Panc1 (cell line): Measurements from ENCODE around the gene PANK1.

Experiments
- POLR2AphosphoS5 ChIP-seq: IDR thresholded peaks from 2 replicates; pipeline ENCODE4 v1.6.1; 2012; ENCODE audit warnings: mild to moderate bottlenecking, low read depth, low read length, moderate library complexity
- TCF7L2 ChIP-seq: IDR thresholded peaks from 2 replicates; pipeline ENCODE4 v1.6.1; 2011; ENCODE audit warnings: mild to moderate bottlenecking, low read depth, low read length, inconsistent platforms
- TF ChIP-seq, protein P1 (sequence below): fragments of 450-650 bp; IDR thresholded peaks from 2 replicates; pipeline ENCODE4 v1.5.1; 2017; ENCODE audit warnings: mild to moderate bottlenecking
- TF ChIP-seq, protein P2 (sequence below), 2 experiments: IDR thresholded peaks; 2 replicates each; pipeline ENCODE4 v1.6.1; 2011 to 2012; ENCODE audit warnings: low read depth in 2 of 2, control low read depth in 1 of 2, low read length in 1 of 2, mild to moderate bottlenecking in 1 of 2, moderate library complexity in 1 of 2; ENCODE audit not compliant: insufficient read depth in 1 of 2

DNA sequence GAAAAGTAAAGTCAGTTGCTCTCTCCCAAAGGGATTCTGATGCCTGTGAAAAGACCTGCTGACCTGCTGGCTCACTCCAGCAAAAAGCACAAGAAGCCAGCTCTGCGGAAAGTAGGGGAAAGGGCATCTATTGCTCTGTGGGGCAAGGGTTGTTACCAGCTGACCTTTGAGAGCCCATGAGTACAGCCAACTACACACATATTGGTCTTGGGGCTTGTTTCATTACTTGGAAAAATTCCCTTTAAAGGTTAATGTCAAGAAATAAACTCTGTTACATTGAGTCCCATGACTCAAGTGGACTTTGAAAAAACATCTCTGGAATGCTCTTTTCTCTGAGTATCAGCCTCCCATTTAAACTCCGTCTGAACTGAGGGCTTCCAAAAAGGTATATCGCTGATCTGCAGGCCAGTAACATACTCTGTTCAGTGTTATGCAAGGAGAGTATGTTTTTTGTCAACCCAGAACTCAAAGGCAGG is 53.2 kb downstream of the PANK1 start:
- TF ChIP-seq, protein P1, sequence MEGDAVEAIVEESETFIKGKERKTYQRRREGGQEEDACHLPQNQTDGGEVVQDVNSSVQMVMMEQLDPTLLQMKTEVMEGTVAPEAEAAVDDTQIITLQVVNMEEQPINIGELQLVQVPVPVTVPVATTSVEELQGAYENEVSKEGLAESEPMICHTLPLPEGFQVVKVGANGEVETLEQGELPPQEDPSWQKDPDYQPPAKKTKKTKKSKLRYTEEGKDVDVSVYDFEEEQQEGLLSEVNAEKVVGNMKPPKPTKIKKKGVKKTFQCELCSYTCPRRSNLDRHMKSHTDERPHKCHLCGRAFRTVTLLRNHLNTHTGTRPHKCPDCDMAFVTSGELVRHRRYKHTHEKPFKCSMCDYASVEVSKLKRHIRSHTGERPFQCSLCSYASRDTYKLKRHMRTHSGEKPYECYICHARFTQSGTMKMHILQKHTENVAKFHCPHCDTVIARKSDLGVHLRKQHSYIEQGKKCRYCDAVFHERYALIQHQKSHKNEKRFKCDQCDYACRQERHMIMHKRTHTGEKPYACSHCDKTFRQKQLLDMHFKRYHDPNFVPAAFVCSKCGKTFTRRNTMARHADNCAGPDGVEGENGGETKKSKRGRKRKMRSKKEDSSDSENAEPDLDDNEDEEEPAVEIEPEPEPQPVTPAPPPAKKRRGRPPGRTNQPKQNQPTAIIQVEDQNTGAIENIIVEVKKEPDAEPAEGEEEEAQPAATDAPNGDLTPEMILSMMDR: no peak
- TF ChIP-seq POLR2AphosphoS5: no peak
- TF ChIP-seq, protein P2, sequence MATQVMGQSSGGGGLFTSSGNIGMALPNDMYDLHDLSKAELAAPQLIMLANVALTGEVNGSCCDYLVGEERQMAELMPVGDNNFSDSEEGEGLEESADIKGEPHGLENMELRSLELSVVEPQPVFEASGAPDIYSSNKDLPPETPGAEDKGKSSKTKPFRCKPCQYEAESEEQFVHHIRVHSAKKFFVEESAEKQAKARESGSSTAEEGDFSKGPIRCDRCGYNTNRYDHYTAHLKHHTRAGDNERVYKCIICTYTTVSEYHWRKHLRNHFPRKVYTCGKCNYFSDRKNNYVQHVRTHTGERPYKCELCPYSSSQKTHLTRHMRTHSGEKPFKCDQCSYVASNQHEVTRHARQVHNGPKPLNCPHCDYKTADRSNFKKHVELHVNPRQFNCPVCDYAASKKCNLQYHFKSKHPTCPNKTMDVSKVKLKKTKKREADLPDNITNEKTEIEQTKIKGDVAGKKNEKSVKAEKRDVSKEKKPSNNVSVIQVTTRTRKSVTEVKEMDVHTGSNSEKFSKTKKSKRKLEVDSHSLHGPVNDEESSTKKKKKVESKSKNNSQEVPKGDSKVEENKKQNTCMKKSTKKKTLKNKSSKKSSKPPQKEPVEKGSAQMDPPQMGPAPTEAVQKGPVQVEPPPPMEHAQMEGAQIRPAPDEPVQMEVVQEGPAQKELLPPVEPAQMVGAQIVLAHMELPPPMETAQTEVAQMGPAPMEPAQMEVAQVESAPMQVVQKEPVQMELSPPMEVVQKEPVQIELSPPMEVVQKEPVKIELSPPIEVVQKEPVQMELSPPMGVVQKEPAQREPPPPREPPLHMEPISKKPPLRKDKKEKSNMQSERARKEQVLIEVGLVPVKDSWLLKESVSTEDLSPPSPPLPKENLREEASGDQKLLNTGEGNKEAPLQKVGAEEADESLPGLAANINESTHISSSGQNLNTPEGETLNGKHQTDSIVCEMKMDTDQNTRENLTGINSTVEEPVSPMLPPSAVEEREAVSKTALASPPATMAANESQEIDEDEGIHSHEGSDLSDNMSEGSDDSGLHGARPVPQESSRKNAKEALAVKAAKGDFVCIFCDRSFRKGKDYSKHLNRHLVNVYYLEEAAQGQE (IDR thresholded peaks at IDR 0.05; ENCODE audit: insufficient read depth in 1 of 2, low read depth in 2 of 2, low read length in 1 of 2): no peak
- TF ChIP-seq TCF7L2: no peak
